ENCODE data around the gene SIPA1.
"Not testable (repeated sequence)": the region's sequence is repeated elsewhere in the genome, so short reads cannot be mapped to it uniquely, and the experiment has no call there.

The SIPA1 gene

DNA sequence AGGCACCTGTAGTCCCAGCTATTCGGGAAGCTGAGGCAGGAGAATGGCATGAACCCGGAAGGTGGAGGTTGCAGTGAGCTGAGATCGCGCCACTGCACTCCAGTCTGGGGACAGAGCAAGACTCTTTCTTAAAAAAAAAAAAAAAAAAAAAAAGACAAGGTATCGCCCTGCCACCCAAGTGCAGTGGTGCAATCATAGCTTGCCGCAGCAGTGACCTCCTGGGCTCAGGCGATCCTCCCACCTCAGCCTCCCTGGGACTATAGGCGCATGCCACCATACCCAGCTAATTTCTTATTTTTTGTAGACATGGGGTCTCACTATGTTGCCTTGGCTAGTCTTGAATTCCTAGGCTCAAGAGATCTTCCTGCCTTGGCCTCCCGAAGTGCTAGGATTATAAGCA lies 23.0 kb downstream of the SIPA1 start:
- not testable (repeated sequence) for H3K27me3 ChIP-seq (ENCODE audit: control insufficient read depth in 1 of 2, insufficient read depth in 2 of 2, low read length in 2 of 2); H3K4me3 ChIP-seq (ENCODE audit: low read depth in 1 of 2, low read length in 2 of 2); H3K9me3 ChIP-seq (ENCODE audit: low read length); H3K27ac ChIP-seq (ENCODE audit: low read depth, low read length)
- peaks cover 21% of the 10 kb centered on the region for H3K4me1 ChIP-seq (ENCODE audit: insufficient read depth, low read length)
- H3K36me3 ChIP-seq (ENCODE audit: insufficient read depth, low read length) = peaks cover 55% of the 10 kb centered on the region
- H3K9ac ChIP-seq (ENCODE audit: low read length) = peak overlapping the region; percentile 100

DNA sequence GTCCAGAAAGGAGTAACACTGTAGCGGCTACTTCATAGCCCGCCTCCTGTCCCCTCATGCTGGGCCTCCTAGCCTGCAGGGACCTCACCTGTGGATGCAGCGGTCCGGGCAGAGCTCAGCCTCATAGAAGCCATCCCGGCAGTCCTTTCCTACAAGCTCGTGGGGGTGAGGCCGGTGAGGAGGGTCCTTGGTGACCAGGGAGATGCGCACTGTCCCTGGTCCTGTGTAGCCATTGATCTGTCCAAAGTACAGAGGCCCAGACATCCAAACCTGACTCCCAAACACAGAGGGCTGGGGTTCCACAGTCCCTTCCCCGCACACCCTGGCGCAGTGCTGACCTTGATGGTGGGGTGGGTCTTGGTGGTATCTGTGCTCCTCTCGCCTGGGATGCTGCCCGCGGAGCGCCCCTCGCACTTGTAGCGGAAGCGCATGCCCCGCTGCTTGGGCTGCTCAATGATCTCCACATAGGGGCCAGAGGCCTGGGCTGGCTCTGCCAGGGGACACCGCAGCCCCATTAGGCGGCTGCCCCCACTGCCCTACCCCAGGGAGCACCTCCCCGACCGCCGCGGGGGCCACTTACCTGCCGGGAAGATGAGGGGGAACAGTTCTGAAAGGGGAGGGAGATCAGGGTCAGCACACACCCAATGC lies 23.8 kb downstream of the SIPA1 start:
- peak overlapping the region; percentile 99 for H3K27ac ChIP-seq (ENCODE audit: low read depth, low read length)
- H3K9ac ChIP-seq (ENCODE audit: low read length) = peak overlapping the region; percentile 100
- no peaks in the 10 kb centered on the region for H3K9me3 ChIP-seq (ENCODE audit: low read length)
- H3K4me3 ChIP-seq (ENCODE audit: low read depth in 1 of 2, low read length in 2 of 2) = peak overlapping the region; percentile 67 to 100
- peaks cover 21% of the 10 kb centered on the region for H3K4me1 ChIP-seq (ENCODE audit: insufficient read depth, low read length)
- no peaks in the 10 kb centered on the region for H3K27me3 ChIP-seq (ENCODE audit: control insufficient read depth in 1 of 2, insufficient read depth in 2 of 2, low read length in 2 of 2)
- peaks cover 47% of the 10 kb centered on the region for H3K36me3 ChIP-seq (ENCODE audit: insufficient read depth, low read length)

DNA sequence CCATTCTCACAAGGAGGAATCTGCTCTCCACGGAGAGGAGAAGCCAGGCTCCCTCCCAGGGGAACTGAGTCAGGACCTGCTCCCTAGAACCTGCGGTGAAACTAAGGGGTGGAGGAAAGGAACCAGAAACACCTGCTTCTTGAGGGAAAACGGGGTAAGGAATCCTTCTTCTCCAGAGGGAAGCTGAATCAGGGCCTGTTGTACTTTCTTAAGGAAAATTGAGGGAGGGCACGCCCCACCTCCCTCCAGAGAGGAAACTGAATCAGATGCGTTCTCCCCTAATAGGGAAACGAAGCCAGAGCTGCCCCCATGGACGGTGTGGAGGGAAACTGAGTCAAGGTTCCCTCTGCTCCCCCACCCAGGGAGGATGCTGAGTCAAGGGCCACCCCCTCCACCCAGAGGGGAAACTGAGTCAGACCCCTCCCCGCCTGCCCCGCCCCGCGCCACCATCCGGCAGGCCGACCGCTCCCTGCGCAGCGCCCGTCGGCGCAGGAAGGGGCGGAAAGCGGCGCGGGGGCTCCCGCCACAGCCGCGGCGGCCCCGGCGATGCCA lies 24.4 kb downstream of the SIPA1 start:
- Histone ChIP-seq H3K9ac (ENCODE audit: low read length) (peak overlapping the region; percentile 100), H3K4me3 (ENCODE audit: low read depth in 1 of 2, low read length in 2 of 2) (peak overlapping the region; percentile 67 to 100), H3K9me3 (ENCODE audit: low read length) (no peaks in the 10 kb centered on the region), H3K27ac (ENCODE audit: low read depth, low read length) (peak overlapping the region; percentile 99), H3K4me1 (ENCODE audit: insufficient read depth, low read length) (peaks cover 21% of the 10 kb centered on the region), H3K36me3 (ENCODE audit: insufficient read depth, low read length) (peaks cover 41% of the 10 kb centered on the region), H3K27me3 (ENCODE audit: control insufficient read depth in 1 of 2, insufficient read depth in 2 of 2, low read length in 2 of 2) (no peaks in the 10 kb centered on the region)

DNA sequence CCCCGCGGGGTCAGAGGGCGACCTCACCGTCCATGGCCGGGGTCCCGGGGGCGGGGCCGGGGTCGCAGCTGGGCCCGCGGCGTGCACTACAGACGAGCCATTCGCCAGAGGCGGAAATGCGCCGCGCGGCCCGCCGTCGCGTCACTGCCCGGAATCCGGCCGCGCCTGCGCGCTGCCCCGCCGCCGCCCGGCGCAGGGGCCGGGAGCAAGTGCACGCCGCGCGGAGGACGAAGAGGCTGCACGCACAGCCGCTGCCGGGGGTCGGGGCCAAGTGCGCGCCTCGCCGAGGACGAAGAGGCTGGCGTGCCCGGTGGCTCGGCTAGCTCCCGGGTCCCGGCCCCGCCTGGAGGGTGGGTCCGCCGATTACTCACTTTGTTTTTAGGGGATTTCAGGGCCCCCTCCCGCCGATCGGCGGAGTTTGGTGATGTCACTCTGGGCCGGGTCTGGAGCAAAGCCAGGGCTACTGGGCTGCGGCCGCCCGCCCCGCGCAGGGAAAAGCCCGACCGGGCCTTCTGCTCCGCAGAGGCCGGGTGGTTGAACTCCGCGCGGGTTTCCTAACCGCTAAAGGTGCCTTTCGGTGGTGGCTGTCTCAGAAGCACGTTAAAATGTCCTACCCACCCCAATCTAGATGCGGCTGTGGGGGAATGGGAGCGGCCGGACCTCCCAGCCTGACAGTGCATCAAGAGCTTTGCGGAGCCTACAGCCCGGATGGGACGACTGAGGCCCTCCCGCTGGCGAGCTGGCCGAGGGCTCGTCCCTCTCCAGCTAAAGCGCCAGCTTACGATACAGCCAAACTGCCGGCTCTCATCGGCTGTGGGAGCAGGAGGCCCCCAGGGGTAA lies 25.1 kb downstream of the SIPA1 start, which contains the start of gene RELA:
TSS of gene RELA (minus strand) at position 118 of the 840 bp plus-strand sequence. CDS start at position 34, 84 bp downstream.
- Histone ChIP-seq H3K27ac (ENCODE audit: low read depth, low read length) (peak within 1 kb of the TSS; percentile 99), H3K4me1 (ENCODE audit: insufficient read depth, low read length) (peaks cover 21% of the 10 kb centered on the region), H3K27me3 (ENCODE audit: control insufficient read depth in 1 of 2, insufficient read depth in 2 of 2, low read length in 2 of 2) (no peaks in the 10 kb centered on the region), H3K36me3 (ENCODE audit: insufficient read depth, low read length) (peaks cover 34% of the 10 kb centered on the region), H3K9me3 (ENCODE audit: low read length) (no peaks in the 10 kb centered on the region), H3K4me3 (ENCODE audit: low read depth in 1 of 2, low read length in 2 of 2) (peak within 1 kb of the TSS; percentile 67 to 100), H3K9ac (ENCODE audit: low read length) (peak within 1 kb of the TSS; percentile 100)

DNA sequence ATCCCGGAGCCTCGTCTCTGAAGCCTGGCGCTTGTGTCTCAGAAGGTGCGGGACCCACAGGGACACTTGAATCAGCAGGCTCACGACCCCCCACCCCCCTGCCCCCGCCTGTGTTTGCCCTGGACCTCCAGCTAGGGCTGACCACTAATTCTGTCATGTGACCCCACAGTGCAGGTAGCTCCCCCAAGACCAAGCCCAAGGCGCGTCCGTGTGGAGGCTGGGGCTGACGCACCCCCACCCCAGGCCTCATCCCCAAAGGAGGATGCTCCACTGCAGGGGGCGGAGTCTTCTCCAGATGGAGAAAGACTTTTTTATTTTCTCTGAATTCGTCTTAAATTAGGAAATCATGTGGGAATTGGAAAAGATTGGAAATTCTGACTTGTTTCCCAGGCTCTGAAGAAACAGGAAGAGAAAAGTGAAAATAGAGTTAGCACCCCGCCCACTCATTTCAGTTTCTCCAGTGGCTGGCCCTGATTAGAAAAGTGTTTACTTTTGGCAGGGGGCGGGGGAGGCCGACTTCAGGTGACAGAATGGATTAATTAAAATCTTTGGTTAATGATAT lies 25.8 kb downstream of the SIPA1 start:
- peak overlapping the region; percentile 98 for H3K27ac ChIP-seq (ENCODE audit: low read depth, low read length)
- H3K9ac ChIP-seq (ENCODE audit: low read length) = peak overlapping the region; percentile 85

DNA sequence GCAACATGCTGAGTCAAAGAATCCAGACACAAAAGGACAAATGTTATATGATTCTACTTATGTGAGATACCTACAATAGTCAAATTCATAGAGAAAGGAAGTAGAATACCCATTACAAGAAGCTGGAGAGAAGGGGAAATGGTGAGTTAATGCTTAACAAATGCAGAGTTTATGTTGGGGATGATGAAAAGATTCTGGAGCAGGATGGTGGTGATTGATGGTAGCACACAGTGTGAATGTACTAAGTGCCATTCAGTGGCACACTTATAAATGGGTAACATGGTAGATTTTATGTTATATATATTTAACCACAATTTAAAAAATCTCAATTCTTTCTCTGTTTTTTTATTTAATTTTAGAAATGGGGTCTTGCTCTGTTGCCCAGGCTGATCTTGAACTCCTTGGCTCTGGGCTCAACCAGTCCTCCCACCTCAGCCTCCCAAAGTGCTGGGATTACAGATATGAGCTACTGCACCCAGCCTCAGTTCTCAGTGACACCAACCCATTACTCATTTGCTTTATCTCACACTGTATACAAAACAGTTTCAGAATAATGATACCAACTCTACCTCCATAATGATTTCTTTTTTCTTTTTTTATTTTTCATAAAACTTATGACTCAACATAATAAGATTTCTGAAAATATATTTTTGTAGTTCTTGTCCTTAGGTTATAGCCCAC lies 34.4 kb downstream of the SIPA1 start:
- Histone ChIP-seq H3K4me1 (ENCODE audit: insufficient read depth, low read length) (no peaks in the 10 kb centered on the region), H3K36me3 (ENCODE audit: insufficient read depth, low read length) (no peaks in the 10 kb centered on the region), H3K27ac (ENCODE audit: low read depth, low read length) (no peak overlapping the region), H3K27me3 (ENCODE audit: control insufficient read depth in 1 of 2, insufficient read depth in 2 of 2, low read length in 2 of 2) (no peaks in the 10 kb centered on the region), H3K4me3 (ENCODE audit: low read depth in 1 of 2, low read length in 2 of 2) (no peak overlapping the region), H3K9ac (ENCODE audit: low read length) (no peak overlapping the region), H3K9me3 (ENCODE audit: low read length) (no peaks in the 10 kb centered on the region)

More for the DNA sequence above, 25.8 kb downstream of the SIPA1 start:
- Histone ChIP-seq H3K9me3 (ENCODE audit: low read length) (no peaks in the 10 kb centered on the region), H3K4me1 (ENCODE audit: insufficient read depth, low read length) (peaks cover 21% of the 10 kb centered on the region), H3K36me3 (ENCODE audit: insufficient read depth, low read length) (peaks cover 27% of the 10 kb centered on the region), H3K4me3 (ENCODE audit: low read depth in 1 of 2, low read length in 2 of 2) (peak overlapping the region; percentile 56 to 100), H3K27me3 (ENCODE audit: control insufficient read depth in 1 of 2, insufficient read depth in 2 of 2, low read length in 2 of 2) (no peaks in the 10 kb centered on the region)

DNA sequence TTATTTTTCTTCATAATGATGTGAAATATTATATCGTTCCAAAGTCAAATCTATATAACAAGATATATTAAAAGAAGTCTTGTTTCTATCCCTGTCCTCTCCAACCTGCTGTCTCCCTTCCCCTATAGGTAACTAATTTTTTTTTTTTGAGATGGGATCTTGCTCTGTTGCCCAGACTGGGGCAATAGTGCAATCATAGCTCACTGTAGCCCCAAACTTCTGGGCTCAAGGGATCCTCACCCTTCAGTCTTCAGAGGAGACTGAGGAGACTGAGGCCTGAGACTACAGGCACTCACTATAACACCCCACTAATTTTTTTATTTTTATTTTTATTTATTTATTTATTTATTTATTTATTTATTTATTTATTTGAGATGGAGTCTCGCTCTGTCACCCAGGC lies 35.1 kb downstream of the SIPA1 start:
- no peak overlapping the region for H3K9ac ChIP-seq (ENCODE audit: low read length)
- H3K36me3 ChIP-seq (ENCODE audit: insufficient read depth, low read length) = no peaks in the 10 kb centered on the region
- no peaks in the 10 kb centered on the region for H3K27me3 ChIP-seq (ENCODE audit: control insufficient read depth in 1 of 2, insufficient read depth in 2 of 2, low read length in 2 of 2)
- no peak overlapping the region for H3K4me3 ChIP-seq (ENCODE audit: low read depth in 1 of 2, low read length in 2 of 2)
- H3K27ac ChIP-seq (ENCODE audit: low read depth, low read length) = no peak overlapping the region
- no peaks in the 10 kb centered on the region for H3K4me1 ChIP-seq (ENCODE audit: insufficient read depth, low read length)
- H3K9me3 ChIP-seq (ENCODE audit: low read length) = no peaks in the 10 kb centered on the region

DNA sequence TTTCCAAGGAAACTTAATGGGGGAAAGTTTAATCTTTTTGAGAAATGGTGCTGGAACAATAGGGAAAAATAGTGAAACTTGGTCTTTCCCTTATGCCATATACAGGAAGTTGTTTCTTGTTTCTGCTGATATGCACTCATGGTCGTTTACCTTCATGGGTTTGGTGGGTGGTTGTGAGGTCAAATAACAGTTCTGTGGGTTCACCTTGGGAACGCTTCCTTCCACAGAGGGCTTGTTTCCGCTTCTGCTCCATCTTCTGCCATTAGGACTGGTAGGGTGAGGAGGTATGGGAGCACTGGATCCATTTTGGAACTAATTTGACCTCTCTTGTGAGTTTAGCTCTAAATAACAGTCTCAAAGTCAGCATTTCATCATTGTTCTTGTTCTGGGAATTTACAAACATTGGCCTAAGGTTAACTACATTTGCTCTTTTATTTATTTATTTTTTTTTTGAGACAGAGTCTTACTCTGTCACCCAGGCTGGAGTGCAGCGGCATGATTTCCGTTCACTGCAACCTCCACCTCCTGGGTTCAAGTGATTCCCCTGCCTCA lies 42.4 kb downstream of the SIPA1 start:
- no peaks in the 10 kb centered on the region for H3K36me3 ChIP-seq (ENCODE audit: insufficient read depth, low read length)
- H3K4me3 ChIP-seq (ENCODE audit: low read depth in 1 of 2, low read length in 2 of 2) = no peak overlapping the region
- no peaks in the 10 kb centered on the region for H3K27me3 ChIP-seq (ENCODE audit: control insufficient read depth in 1 of 2, insufficient read depth in 2 of 2, low read length in 2 of 2)
- H3K9ac ChIP-seq (ENCODE audit: low read length) = no peak overlapping the region
- H3K4me1 ChIP-seq (ENCODE audit: insufficient read depth, low read length) = peaks cover under 1% of the 10 kb centered on the region
- H3K9me3 ChIP-seq (ENCODE audit: low read length) = no peaks in the 10 kb centered on the region
- H3K27ac ChIP-seq (ENCODE audit: low read depth, low read length) = no peak overlapping the region

DNA sequence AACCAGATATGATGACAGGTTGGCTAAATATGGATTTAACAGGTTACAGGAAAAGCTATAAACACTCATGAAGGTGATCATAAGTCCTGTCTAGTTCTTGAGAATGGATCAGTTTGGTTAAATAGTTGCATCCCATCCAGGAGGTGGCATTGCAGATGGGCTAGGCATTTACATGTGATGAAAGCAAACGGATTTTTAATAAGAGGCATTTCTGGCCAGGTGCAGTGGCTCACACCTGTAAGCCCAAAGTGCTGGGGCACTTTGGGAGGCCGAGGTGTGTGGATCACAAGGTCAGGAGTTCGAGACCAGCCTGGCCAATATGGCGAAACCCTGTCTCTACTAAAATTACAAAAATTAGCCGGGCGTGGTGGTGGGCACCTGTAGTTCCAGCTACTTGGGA lies 45.6 kb downstream of the SIPA1 start:
- H3K9ac ChIP-seq (ENCODE audit: low read length); H3K36me3 ChIP-seq (ENCODE audit: insufficient read depth, low read length); H3K9me3 ChIP-seq (ENCODE audit: low read length); H3K27ac ChIP-seq (ENCODE audit: low read depth, low read length); H3K27me3 ChIP-seq (ENCODE audit: control insufficient read depth in 1 of 2, insufficient read depth in 2 of 2, low read length in 2 of 2); H3K4me1 ChIP-seq (ENCODE audit: insufficient read depth, low read length); H3K4me3 ChIP-seq (ENCODE audit: low read depth in 1 of 2, low read length in 2 of 2): not testable (repeated sequence)

DNA sequence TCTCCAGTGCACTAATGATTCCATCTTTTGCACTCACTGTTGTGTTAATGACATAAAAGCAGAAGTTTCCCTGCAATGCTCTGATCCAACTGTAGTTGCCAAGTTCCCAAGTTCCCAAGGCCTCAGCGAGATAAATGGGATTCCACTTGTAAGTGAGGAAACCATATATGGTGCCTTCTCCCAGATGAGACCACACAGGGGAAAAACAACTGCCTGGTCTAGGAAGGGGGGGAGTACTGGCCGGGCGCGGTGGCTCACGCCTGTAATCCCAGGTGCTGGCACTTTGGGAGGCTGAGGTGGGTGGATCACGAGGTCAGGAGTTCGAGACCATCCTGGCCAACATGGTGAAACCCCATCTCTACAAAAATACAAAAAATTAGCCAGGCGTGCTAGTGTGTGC lies 48.1 kb downstream of the SIPA1 start:
- Histone ChIP-seq H3K4me1 (ENCODE audit: insufficient read depth, low read length) (peaks cover 6% of the 10 kb centered on the region), H3K36me3 (ENCODE audit: insufficient read depth, low read length) (no peaks in the 10 kb centered on the region), H3K27me3 (ENCODE audit: control insufficient read depth in 1 of 2, insufficient read depth in 2 of 2, low read length in 2 of 2) (no peaks in the 10 kb centered on the region), H3K4me3 (ENCODE audit: low read depth in 1 of 2, low read length in 2 of 2) (no peak overlapping the region), H3K9ac (ENCODE audit: low read length) (no peak overlapping the region), H3K9me3 (ENCODE audit: low read length) (no peaks in the 10 kb centered on the region), H3K27ac (ENCODE audit: low read depth, low read length) (no peak overlapping the region)

DNA sequence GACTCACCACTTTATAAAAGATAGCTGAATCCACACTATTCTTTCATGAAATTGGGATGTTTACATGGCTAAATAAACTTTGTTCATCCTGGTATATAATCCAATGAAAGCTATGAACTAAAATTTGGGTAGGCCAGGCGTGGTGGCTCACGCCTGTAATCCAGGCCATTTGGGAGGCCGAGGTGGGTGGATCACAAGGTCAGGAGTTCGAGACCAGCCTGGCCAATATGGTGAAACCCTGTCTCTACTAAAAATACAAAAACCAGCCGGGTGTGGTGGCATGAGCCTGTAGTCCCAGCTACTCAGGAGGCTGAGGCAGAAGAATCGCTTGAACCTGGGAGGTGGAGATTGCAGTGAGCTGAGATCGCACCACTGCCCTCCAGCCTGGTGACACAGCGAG lies 53.9 kb downstream of the SIPA1 start:
- H3K27me3 ChIP-seq (ENCODE audit: control insufficient read depth in 1 of 2, insufficient read depth in 2 of 2, low read length in 2 of 2); H3K4me1 ChIP-seq (ENCODE audit: insufficient read depth, low read length); H3K27ac ChIP-seq (ENCODE audit: low read depth, low read length): not testable (repeated sequence)

More for the DNA sequence above, 53.9 kb downstream of the SIPA1 start:
- not testable (repeated sequence) for H3K4me3 ChIP-seq (ENCODE audit: low read depth in 1 of 2, low read length in 2 of 2); H3K9ac ChIP-seq (ENCODE audit: low read length); H3K9me3 ChIP-seq (ENCODE audit: low read length); H3K36me3 ChIP-seq (ENCODE audit: insufficient read depth, low read length)

All from muscle layer of colon (tissue), 2 donors.